ENCODE measurements around the gene HPRT1. TPM values are rescaled to one million over a fixed set of nuclear protein-coding genes. Genes with fewer than 3 reads are reported as not detected.

The HPRT1 gene
- total RNA-seq, 4 donors from 2014 or later: 5.3 to 20.4 (median 16.2) TPM

GRCh38 chrX:134546187-134546586 is 86.2 kb downstream of the HPRT1 start:
- peak overlapping the region in 1 of 2 donors; percentile 19 for H3K27ac ChIP-seq
- TF ChIP-seq POLR2A (IDR thresholded peaks at IDR 0.05) (no peak), CTCF (IDR thresholded peaks at IDR 0.05) (no peak)

GRCh38 chrX:134547047-134547679 is 87.2 kb downstream of the HPRT1 start:
- intact Hi-C loops (cut with DNase I; ENCODE audit: low total_unique reads): no loop called here
- TF ChIP-seq POLR2A (IDR thresholded peaks at IDR 0.05) (no peak), CTCF (IDR thresholded peaks at IDR 0.05) (no peak)
- H3K36me3 ChIP-seq: no peaks in the 10 kb centered on the region
- no peak overlapping the region for H3K4me3 ChIP-seq
- no peak for DNase-seq
- peak overlapping the region in 1 of 2 donors; percentile 60 for H3K27ac ChIP-seq
- no peaks in the 10 kb centered on the region for H3K9me3 ChIP-seq
- peaks cover 9 to 42% of the 10 kb centered on the region in 2 donors for H3K27me3 ChIP-seq
- H3K4me1 ChIP-seq: no peaks in the 10 kb centered on the region

More at GRCh38 chrX:134546187-134546586, 86.2 kb downstream of the HPRT1 start:
- no peak for DNase-seq
- Histone ChIP-seq H3K27me3 (peaks cover 9 to 42% of the 10 kb centered on the region in 2 donors), H3K4me1 (no peaks in the 10 kb centered on the region), H3K4me3 (no peak overlapping the region), H3K9me3 (no peaks in the 10 kb centered on the region), H3K36me3 (no peaks in the 10 kb centered on the region)
- intact Hi-C loops (cut with DNase I; ENCODE audit: low total_unique reads): no loop called here

DNA sequence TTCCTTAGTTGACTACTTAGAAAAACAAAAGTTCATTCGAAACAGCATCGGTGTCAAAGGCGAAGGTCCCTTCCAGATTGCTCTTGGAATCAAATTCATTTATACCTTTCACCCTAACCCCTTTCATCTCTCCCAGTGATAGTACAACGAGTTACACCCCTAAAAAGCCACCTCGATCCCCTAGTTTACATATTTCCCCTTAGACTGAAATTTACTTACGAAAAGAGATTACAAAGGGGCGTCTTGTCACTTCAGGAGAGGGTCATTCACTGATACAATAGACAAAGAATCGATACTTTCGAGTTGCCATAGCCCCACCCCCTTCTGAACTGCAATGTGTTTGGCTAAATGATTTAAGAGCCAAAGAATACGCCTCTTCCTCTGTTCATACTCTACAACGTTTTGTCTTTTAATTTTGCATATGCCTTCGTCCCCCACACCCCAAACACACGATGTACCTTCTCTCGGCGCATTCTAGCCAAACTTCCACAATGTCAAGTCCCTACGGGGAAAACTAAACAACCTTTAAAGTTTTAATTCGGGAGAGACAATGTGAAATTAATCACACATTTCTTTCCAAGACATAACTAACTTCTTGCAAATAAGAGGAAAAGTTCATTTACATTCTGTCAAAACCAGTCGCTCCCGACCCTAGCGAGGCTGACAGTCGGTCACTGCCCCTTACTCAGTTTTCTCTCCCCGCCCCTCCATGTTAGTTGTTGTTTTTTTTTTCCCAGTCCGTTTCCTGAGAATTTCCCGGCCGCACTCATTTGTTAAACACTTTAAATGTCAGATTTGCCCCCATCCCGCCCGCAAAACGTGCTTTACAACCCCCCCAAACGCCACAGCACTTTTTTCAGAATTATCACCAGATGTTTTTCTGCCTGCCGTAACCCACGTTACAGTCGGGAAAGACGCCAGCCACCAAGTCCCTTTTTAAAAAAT is 88.6 kb downstream of the HPRT1 start:
- Histone ChIP-seq H3K27ac (peak overlapping the region; percentile 60 to 78), H3K36me3 (no peaks in the 10 kb centered on the region), H3K4me3 (peak overlapping the region; percentile 23 to 46), H3K27me3 (peaks cover 9 to 42% of the 10 kb centered on the region in 2 donors), H3K4me1 (no peaks in the 10 kb centered on the region), H3K9me3 (no peaks in the 10 kb centered on the region)
- DNase-seq: no peak
- TF ChIP-seq POLR2A (IDR thresholded peaks at IDR 0.05) (no peak), CTCF (IDR thresholded peaks at IDR 0.05) (no peak)
- intact Hi-C loops (cut with DNase I; ENCODE audit: low total_unique reads): no loop called here

MicroRNAs within 50 kb of the gene (microRNA counts, 767-probe panel; counts per million panel counts)
- microRNA hsa-miR-424-5p (0 to 4,283 counts per million in 2 donors), microRNA hsa-miR-450a-5p (4,961 to 5,710 counts per million in 2 donors), microRNA hsa-miR-450b-3p (0 counts per million in 2 donors), microRNA hsa-miR-450b-5p (0 counts per million in 2 donors), microRNA hsa-miR-503 (740 to 3,372 counts per million in 2 donors), microRNA hsa-miR-542-3p (2,947 to 3,766 counts per million in 2 donors), microRNA hsa-miR-542-5p (3,741 to 5,050 counts per million in 2 donors)

Small RNA genes lying within 50 kb of the gene (microRNA-seq; reads per million reads assigned to microRNA genes)
- gene MIR424 (ENCODE audit: borderline microRNAs expressed, borderline replicate concordance): 19,030 reads per million, percentile 96 among the genes with 10 or more reads in this experiment
- gene MIR450A1 (ENCODE audit: borderline microRNAs expressed, borderline replicate concordance): 3.9 reads per million
- 9.3 reads per million, percentile 18 among the genes with 10 or more reads in this experiment for gene MIR450A2 (ENCODE audit: borderline microRNAs expressed, borderline replicate concordance)
- gene MIR450B (ENCODE audit: borderline microRNAs expressed, borderline replicate concordance): 4.9 reads per million, percentile 3 among the genes with 10 or more reads in this experiment
- gene MIR503 (ENCODE audit: borderline microRNAs expressed, borderline replicate concordance): 33.3 reads per million, percentile 39 among the genes with 10 or more reads in this experiment
- 29.4 reads per million, percentile 36 among the genes with 10 or more reads in this experiment for gene MIR542 (ENCODE audit: borderline microRNAs expressed, borderline replicate concordance)

Small RNA genes lying within 50 kb of the gene (small RNA-seq; reads per million reads assigned to genes)
- gene AC004383.1: not detected
- not detected for gene MIR450A1
- not detected for gene MIR450A2
- 0.30 reads per million for gene MIR450B
- gene MIR503: 0.48 reads per million
- gene MIR542: 3.3 reads per million, percentile 82 among the genes with 10 or more reads in this experiment

Other genes starting within 250 kb of the HPRT1 start
- gene CCDC160, start 223.0 kb upstream of the HPRT1 start, total RNA-seq: 1 to 10 TPM in 1 of 4 donors, not detected in 3; 2.1 TPM
- gene PHF6, start 86.9 kb upstream of the HPRT1 start, total RNA-seq: 10 to 100 TPM in 3 of 4 donors, 1 to 10 TPM in 1; 8.2 to 68.9 (median 14.4) TPM
- 1 to 10 TPM in 1 of 4 donors, not detected in 3; 1.9 TPM for gene PLAC1, start 198.3 kb downstream of the HPRT1 start, total RNA-seq

Measured in uterus (tissue), 4 donors.